ENCODE results near the gene TRIM56. TPM values are rescaled to one million over a fixed set of nuclear protein-coding genes. Genes with fewer than 3 reads are reported as not detected.
"Not testable (repeated sequence)": the region's sequence is repeated elsewhere in the genome, so short reads cannot be mapped to it uniquely, and the experiment has no call there.

The TRIM56 gene
- total RNA-seq, 1 donor from 2014 or later, result 22.2 TPM

DNA sequence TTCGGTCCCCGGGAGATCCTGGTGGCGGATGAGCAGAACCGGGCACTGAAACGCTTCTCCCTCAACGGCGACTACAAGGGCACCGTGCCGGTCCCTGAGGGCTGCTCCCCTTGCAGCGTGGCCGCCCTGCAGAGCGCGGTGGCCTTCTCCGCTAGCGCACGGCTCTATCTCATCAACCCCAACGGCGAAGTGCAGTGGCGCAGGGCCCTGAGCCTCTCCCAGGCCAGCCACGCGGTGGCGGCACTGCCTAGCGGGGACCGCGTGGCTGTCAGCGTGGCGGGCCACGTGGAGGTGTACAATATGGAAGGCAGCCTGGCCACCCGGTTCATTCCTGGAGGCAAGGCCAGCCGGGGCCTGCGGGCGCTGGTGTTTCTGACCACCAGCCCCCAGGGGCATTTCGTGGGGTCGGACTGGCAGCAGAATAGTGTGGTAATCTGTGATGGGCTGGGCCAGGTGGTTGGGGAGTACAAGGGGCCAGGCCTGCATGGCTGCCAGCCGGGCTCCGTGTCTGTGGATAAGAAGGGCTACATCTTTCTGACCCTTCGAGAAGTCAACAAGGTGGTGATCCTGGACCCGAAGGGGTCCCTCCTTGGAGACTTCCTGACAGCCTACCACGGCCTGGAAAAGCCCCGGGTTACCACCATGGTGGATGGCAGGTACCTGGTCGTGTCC lies 3.7 kb downstream of the TRIM56 start:
- no peak for TF ChIP-seq CTCF (conservative IDR thresholded peaks at IDR 0.05)
- H3K36me3 Mint-ChIP-seq, result peaks cover 10% of the 10 kb centered on the region
- peaks cover 12% of the 10 kb centered on the region for H3K4me1 Mint-ChIP-seq (ENCODE audit: unreplicated experiment)
- no peak overlapping the region for H3K4me3 Mint-ChIP-seq
- no peaks in the 10 kb centered on the region for H3K27me3 Mint-ChIP-seq
- H3K9me3 Mint-ChIP-seq, result no peaks in the 10 kb centered on the region
- H3K27ac Mint-ChIP-seq, result no peak overlapping the region
- DNase-seq (ENCODE audit: extremely low spot score, unreplicated experiment), result no peak

DNA sequence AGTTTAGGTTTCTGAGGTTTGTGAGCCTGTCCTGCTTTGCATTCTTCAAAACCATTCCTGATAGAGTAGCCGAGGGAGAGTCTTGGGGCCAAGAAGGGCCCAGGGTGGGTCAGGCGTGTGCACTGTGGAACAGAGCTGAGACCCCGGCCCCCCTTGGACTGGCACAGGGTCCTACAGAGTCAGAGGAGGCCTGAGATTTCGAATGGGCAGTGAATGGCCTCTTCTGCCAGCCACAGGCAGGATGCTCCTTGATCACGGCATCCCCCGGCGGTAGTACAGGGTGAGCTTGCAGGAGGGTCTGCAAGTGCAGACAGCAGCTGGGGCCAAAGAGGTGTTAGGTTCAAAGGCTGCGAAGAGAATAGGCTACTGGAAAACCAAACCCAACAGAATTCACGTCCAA lies 4.6 kb downstream of the TRIM56 start:
- Mint-ChIP-seq H3K9me3 (no peaks in the 10 kb centered on the region), H3K27me3 (no peaks in the 10 kb centered on the region), H3K4me1 (ENCODE audit: unreplicated experiment) (peaks cover 7% of the 10 kb centered on the region), H3K27ac (no peak overlapping the region), H3K36me3 (peaks cover 10% of the 10 kb centered on the region), H3K4me3 (no peak overlapping the region)
- no peak for DNase-seq (ENCODE audit: extremely low spot score, unreplicated experiment)
- no peak for TF ChIP-seq CTCF (conservative IDR thresholded peaks at IDR 0.05)

GRCh38 chr7:101092266-101092905 lies 7.1 kb downstream of the TRIM56 start:
- not testable (repeated sequence) for DNase-seq (ENCODE audit: extremely low spot score, unreplicated experiment); H3K27ac Mint-ChIP-seq; H3K4me3 Mint-ChIP-seq; H3K4me1 Mint-ChIP-seq (ENCODE audit: unreplicated experiment); H3K9me3 Mint-ChIP-seq; H3K27me3 Mint-ChIP-seq
- peaks cover 10% of the 10 kb centered on the region for H3K36me3 Mint-ChIP-seq

- H3K4me3 Mint-ChIP-seq, result no peak overlapping the region
- no peak for TF ChIP-seq CTCF (conservative IDR thresholded peaks at IDR 0.05)
- DNase-seq (ENCODE audit: extremely low spot score, unreplicated experiment), result no peak
- peaks cover 10% of the 10 kb centered on the region for H3K36me3 Mint-ChIP-seq
- H3K27ac Mint-ChIP-seq, result no peak overlapping the region
- H3K9me3 Mint-ChIP-seq, result no peaks in the 10 kb centered on the region
- peaks cover 8% of the 10 kb centered on the region for H3K27me3 Mint-ChIP-seq
- H3K4me1 Mint-ChIP-seq (ENCODE audit: unreplicated experiment), result no peaks in the 10 kb centered on the region
These were observed 8.6 kb downstream of the TRIM56 start for GRCh38 chr7:101093906-101094305.

DNA sequence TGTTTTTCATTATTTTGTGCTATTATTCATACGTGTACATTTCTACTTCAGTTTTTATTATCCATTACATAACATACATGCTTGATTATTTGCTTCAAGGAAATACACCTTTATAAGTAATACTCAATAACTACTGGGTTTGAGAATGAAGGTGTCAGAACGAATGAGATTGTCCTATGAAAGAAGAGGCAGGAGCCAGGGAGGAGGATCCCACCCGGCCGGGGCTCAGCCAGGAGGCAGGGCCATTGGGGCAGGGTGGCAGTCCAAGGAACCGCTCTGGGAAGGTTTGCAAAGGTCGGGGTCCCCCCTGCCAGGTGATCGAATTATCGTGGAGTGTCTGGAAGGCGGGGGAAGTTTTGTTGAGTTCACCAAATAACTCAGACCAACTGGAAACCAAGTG lies 9.1 kb downstream of the TRIM56 start:
- Mint-ChIP-seq H3K36me3 (peaks cover 10% of the 10 kb centered on the region), H3K9me3 (no peaks in the 10 kb centered on the region), H3K27me3 (peaks cover 8% of the 10 kb centered on the region), H3K4me3 (no peak overlapping the region), H3K4me1 (ENCODE audit: unreplicated experiment) (no peaks in the 10 kb centered on the region), H3K27ac (no peak overlapping the region)
- no peak for TF ChIP-seq CTCF (conservative IDR thresholded peaks at IDR 0.05)
- no peak for DNase-seq (ENCODE audit: extremely low spot score, unreplicated experiment)

- Mint-ChIP-seq H3K9me3 (no peaks in the 10 kb centered on the region), H3K27ac (no peak overlapping the region), H3K27me3 (peaks cover 8% of the 10 kb centered on the region), H3K36me3 (peaks cover 6% of the 10 kb centered on the region), H3K4me3 (no peak overlapping the region), H3K4me1 (ENCODE audit: unreplicated experiment) (peaks cover 2% of the 10 kb centered on the region)
- DNase-seq (ENCODE audit: extremely low spot score, unreplicated experiment), result no peak
- peak; percentile 75 for TF ChIP-seq CTCF (conservative IDR thresholded peaks at IDR 0.05)
These were observed 9.6 kb downstream of the TRIM56 start for GRCh38 chr7:101094791-101095375.

Data from type B pancreatic cell (in vitro differentiated cells).